ENCODE measurements around the gene TTC9C.

GRCh38 chr11:62712276-62712812 lies 15.9 kb upstream of the TTC9C start:
- TF ChIP-seq POLR2A (IDR thresholded peaks at IDR 0.05): no peak
- TF ChIP-seq EP300 (IDR thresholded peaks at IDR 0.05): no peak
- TF ChIP-seq, protein P1, sequence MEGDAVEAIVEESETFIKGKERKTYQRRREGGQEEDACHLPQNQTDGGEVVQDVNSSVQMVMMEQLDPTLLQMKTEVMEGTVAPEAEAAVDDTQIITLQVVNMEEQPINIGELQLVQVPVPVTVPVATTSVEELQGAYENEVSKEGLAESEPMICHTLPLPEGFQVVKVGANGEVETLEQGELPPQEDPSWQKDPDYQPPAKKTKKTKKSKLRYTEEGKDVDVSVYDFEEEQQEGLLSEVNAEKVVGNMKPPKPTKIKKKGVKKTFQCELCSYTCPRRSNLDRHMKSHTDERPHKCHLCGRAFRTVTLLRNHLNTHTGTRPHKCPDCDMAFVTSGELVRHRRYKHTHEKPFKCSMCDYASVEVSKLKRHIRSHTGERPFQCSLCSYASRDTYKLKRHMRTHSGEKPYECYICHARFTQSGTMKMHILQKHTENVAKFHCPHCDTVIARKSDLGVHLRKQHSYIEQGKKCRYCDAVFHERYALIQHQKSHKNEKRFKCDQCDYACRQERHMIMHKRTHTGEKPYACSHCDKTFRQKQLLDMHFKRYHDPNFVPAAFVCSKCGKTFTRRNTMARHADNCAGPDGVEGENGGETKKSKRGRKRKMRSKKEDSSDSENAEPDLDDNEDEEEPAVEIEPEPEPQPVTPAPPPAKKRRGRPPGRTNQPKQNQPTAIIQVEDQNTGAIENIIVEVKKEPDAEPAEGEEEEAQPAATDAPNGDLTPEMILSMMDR (IDR thresholded peaks at IDR 0.05): no peak

Data from suprapubic skin (tissue), 3 donors.